HCT116 (cell line): ENCODE data around the gene KLHL5. TPM values are rescaled to one million over a fixed set of nuclear protein-coding genes. Genes with fewer than 3 reads are reported as not detected.
A peak's percentile ranks its signal among the peaks of the same experiment; 100 is the strongest.

Source experiments
- ATAC-seq: fragments of 200-7000 bp; cut with Tn5 transposase; 2 replicates; pipeline ENCODE4 v1.9.1; 2020; ENCODE audit warnings: mild to moderate bottlenecking, moderate library complexity
- BruUV-seq: library from RNA; stranded (reverse); fragments of 400-500 nt; replicated peaks from 2 replicates; lab custom pipeline; 2021; lab: Mats Ljungman, UMichigan
- CTCF ChIA-PET: fragments of 300-600 bp; sonication (Branson Sonifier 250); formaldehyde crosslinking; loops from one replicate; lab custom pipeline; 2021; ENCODE audit warnings: antibody characterized with exemption; lab: Charles Lee
- POLR2A ChIA-PET: fragments of 300-600, 350-600 bp; sonication (Branson Sonifier 250); formaldehyde crosslinking; loops from one replicate; lab custom pipeline; 2021; ENCODE audit warnings: antibody characterized with exemption; lab: Charles Lee
- RAD21 ChIA-PET, 2 experiments: fragments of 300-600 bp; sonication (Branson Sonifier 250); formaldehyde crosslinking; loops; one replicate each; lab custom pipeline; 2023; ENCODE audit warnings: low total read pairs in 2 of 2; ENCODE audit not compliant: uncharacterized antibody in 2 of 2, unreplicated experiment in 2 of 2, low non-redundant PET in 1 of 2; lab: Charles Lee
- DNase-seq: peaks from one replicate; pipeline ENCODE4 v3.0.0-alpha.2; 2010; ENCODE audit warnings: low read depth, low spot score
- H2AFZ ChIP-seq: fragments of 200-600 bp; shearing (Covaris generic), sonication (generic); 2 replicates; pipeline ENCODE4 v1.6.1; 2017; ENCODE audit warnings: low read depth, mixed run types, mixed read lengths, antibody characterized with exemption, low read length; ENCODE audit not compliant: poor library complexity, severe bottlenecking
- H3K27ac ChIP-seq: 2 replicates; pipeline ENCODE4 v1.5.1; 2012; ENCODE audit warnings: low read depth, low read length
- H3K27me3 ChIP-seq: fragments of 200-600 bp; sonication (generic); 2 replicates; pipeline ENCODE4 v1.6.1; 2016; ENCODE audit warnings: mixed run types, low read length, mixed read lengths; ENCODE audit not compliant: insufficient read depth
- H3K36me3 ChIP-seq, 2 experiments: fragments of 200-500 bp in 1 of 2; fragments of 200-600 bp in 1 of 2; sonication (Bioruptor generic) in 1 of 2; sonication (generic) in 1 of 2; 2 replicates each; pipeline versions ENCODE4 v1.5.1 to v1.6.1; 2014 to 2016; ENCODE audit warnings: low read length in 2 of 2, inconsistent platforms in 1 of 2, mixed read lengths in 1 of 2, mixed run types in 1 of 2; ENCODE audit not compliant: insufficient read depth in 2 of 2, control insufficient read depth in 1 of 2
- H3K4me1 ChIP-seq, 2 experiments: fragments of 200-600 bp in 1 of 2; sonication (generic) in 1 of 2; 2 replicates each; pipeline versions ENCODE4 v1.5.1 to v1.6.1; 2012 to 2017; ENCODE audit warnings: low read length in 2 of 2, inconsistent platforms in 1 of 2, mild to moderate bottlenecking in 1 of 2, mixed read lengths in 1 of 2, mixed run types in 1 of 2, moderate library complexity in 1 of 2; ENCODE audit not compliant: insufficient read depth in 2 of 2, control insufficient read depth in 1 of 2
- H3K4me2 ChIP-seq: fragments of 200-600 bp; sonication (generic); 2 replicates; pipeline ENCODE4 v1.6.1; 2017; ENCODE audit warnings: mixed run types, low read length, mixed read lengths
- H3K4me3 ChIP-seq, 2 experiments: fragments of 200-600 bp in 1 of 2; sonication (generic) in 1 of 2; replicated peaks in 1 of 2; 2 replicates each; pipeline ENCODE4 v1.5.1; 2011 to 2016; ENCODE audit warnings: low read length in 2 of 2, control low read depth in 1 of 2, low read depth in 1 of 2, mild to moderate bottlenecking in 1 of 2, mixed read lengths in 1 of 2, mixed run types in 1 of 2
- H3K79me2 ChIP-seq: fragments of 200-600 bp; sonication (generic); 2 replicates; pipeline ENCODE4 v1.6.1; 2017; ENCODE audit warnings: mild to moderate bottlenecking, mixed run types, low read length, moderate library complexity, mixed read lengths; ENCODE audit not compliant: insufficient read depth
- H3K9ac ChIP-seq: fragments of 200-600 bp; sonication (generic); 2 replicates; pipeline ENCODE4 v1.6.1; 2016; ENCODE audit warnings: low read length, mixed read lengths
- H3K9me2 ChIP-seq: fragments of 200-600 bp; sonication (generic), shearing (Covaris generic); 2 replicates; pipeline ENCODE4 v1.6.1; 2017; ENCODE audit warnings: mixed run types, mild to moderate bottlenecking, moderate library complexity; ENCODE audit not compliant: insufficient read depth
- H3K9me3 ChIP-seq, 2 experiments: fragments of 200-500 bp in 1 of 2; fragments of 200-600 bp in 1 of 2; sonication (Bioruptor generic) in 1 of 2; sonication (generic) in 1 of 2; 2 replicates each; pipeline ENCODE4 v1.6.1; 2014 to 2017; ENCODE audit warnings: low read length in 2 of 2, mixed read lengths in 2 of 2, inconsistent platforms in 1 of 2, low read depth in 1 of 2, mild to moderate bottlenecking in 1 of 2, mixed run types in 1 of 2, moderate library complexity in 1 of 2; ENCODE audit not compliant: control insufficient read depth in 1 of 2, insufficient read depth in 1 of 2
- H4K20me1 ChIP-seq: fragments of 200-600 bp; sonication (generic), shearing (Covaris generic); 2 replicates; pipeline ENCODE4 v1.6.1; 2017; ENCODE audit warnings: mixed run types, mild to moderate bottlenecking, moderate library complexity; ENCODE audit not compliant: insufficient read depth
- FOSL1 ChIP-seq: IDR thresholded peaks from 2 replicates; pipeline ENCODE4 v1.6.1; 2012; ENCODE audit warnings: low read depth
- RAD21 ChIP-seq: IDR thresholded peaks from 2 replicates; pipeline ENCODE4 v1.6.1; 2012; ENCODE audit warnings: low read depth, mild to moderate bottlenecking
- SP1 ChIP-seq: IDR thresholded peaks from 2 replicates; pipeline ENCODE4 v1.6.1; 2012; ENCODE audit warnings: low read depth
- SRF ChIP-seq: IDR thresholded peaks from 2 replicates; pipeline ENCODE4 v1.6.1; 2012; ENCODE audit warnings: low read depth
- TCF7L2 ChIP-seq: IDR thresholded peaks from 2 replicates; pipeline ENCODE4 v1.7.0; 2011; ENCODE audit warnings: borderline replicate concordance, inconsistent platforms; ENCODE audit not compliant: insufficient read depth, insufficient read length; ENCODE audit errors: extremely low read depth
- intact Hi-C: fragments of 100-400 bp; cut with micrococcal nuclease; formaldehyde crosslinking; loops from 2 replicates; pipeline ENCODE4 v1.10.0; 2022
- total RNA-seq: library from RNA; stranded (reverse); gene quantifications from one replicate; pipeline ENCODE4 v1.2.1, GENCODE V29; 2021; ENCODE audit not compliant: unreplicated experiment
- TF ChIP-seq, protein P1 (sequence below), 3 experiments: fragments of 200-600 bp in 1 of 3; sonication (generic) in 1 of 3; IDR thresholded peaks in 2 of 3; conservative IDR thresholded peaks in 1 of 3; 2 replicates each; pipeline ENCODE4 v1.5.1; 2012 to 2017; ENCODE audit warnings: low read depth in 2 of 3, low read length in 2 of 3, antibody characterized with exemption in 1 of 3, borderline replicate concordance in 1 of 3, control low read depth in 1 of 3, mild to moderate bottlenecking in 1 of 3, mixed read lengths in 1 of 3, mixed run types in 1 of 3, moderate library complexity in 1 of 3; ENCODE audit not compliant: insufficient read depth in 1 of 3

Gene KLHL5
- total RNA-seq, 1 experiment from 2014 or later, result 20.8 TPM

DNA sequence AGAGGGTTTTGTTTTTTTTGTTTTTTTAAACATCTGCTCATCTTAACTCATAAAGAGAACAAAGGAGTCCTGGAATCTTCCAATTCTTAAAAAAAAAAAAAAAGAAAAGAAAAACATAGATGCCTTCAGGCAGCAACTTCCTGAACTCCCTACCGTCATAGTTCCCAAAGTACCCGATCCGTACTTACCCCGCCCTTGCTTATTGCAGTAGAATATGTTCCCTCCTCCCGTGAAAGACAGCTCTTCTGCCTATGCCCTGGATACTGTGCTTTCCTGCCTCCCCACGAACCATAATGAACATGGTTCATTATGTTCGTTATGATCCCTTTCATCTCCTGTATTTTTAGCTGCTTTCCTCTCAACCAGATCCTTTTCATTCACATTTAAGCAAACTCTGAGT is 40.3 kb downstream of the KLHL5 start:
- ChIA-PET CTCF (no interaction called here), POLR2A (no interaction called here), RAD21 (no interaction called here)
- H3K36me3 ChIP-seq, result no peaks in the 10 kb centered on the region
- H3K9me2 ChIP-seq, result no peaks in the 10 kb centered on the region
- TF ChIP-seq RAD21 (no peak), TCF7L2 (no peak), FOSL1 (no peak), SP1 (no peak)
- H3K4me3 ChIP-seq, result no peak overlapping the region
- DNase-seq (no peak), ATAC-seq (no peak)
- H3K4me2 ChIP-seq, result no peak overlapping the region
- H3K27ac ChIP-seq, result no peak overlapping the region
- H4K20me1 ChIP-seq, result no peaks in the 10 kb centered on the region
- H3K9ac ChIP-seq, result no peak overlapping the region
- H3K27me3 ChIP-seq, result no peaks in the 10 kb centered on the region
- H3K9me3 ChIP-seq, result no peaks in the 10 kb centered on the region
- no peak overlapping the region for H2AFZ ChIP-seq
- intact Hi-C loops, result no loop called here
- H3K4me1 ChIP-seq, result no peaks in the 10 kb centered on the region
- BruUV-seq, result no TSS peak
- no peaks in the 10 kb centered on the region for H3K79me2 ChIP-seq

DNA sequence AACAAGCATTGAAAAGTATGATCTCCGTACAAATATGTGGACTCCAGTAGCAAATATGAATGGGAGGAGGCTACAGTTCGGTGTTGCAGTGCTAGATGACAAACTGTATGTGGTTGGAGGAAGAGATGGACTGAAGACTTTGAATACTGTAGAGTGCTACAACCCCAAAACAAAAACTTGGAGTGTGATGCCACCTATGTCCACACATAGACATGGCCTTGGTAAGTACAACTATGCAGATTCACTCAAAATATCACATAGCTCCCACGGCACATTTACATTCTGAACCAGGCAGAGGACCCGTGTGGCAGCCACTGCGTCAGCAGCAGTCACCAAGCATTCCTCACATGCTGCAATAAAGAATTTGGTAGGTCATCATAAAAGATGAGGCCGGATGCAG is 41.3 kb downstream of the KLHL5 start:
- 0 out of 2 replicates have a peak, but pooled peaks have one; percentile 34 for ATAC-seq
- H3K27ac ChIP-seq, result no peak overlapping the region
- no peaks in the 10 kb centered on the region for H3K36me3 ChIP-seq
- no peaks in the 10 kb centered on the region for H3K27me3 ChIP-seq
- BruUV-seq, result no TSS peak
- RAD21 ChIA-PET, result no interaction called here
- no peak overlapping the region for H3K4me3 ChIP-seq
- no peaks in the 10 kb centered on the region for H3K4me1 ChIP-seq
- H3K9me2 ChIP-seq, result no peaks in the 10 kb centered on the region
- CTCF ChIA-PET, result no interaction called here
- intact Hi-C loops, result no loop called here
- H2AFZ ChIP-seq, result no peak overlapping the region
- H3K79me2 ChIP-seq, result no peaks in the 10 kb centered on the region
- POLR2A ChIA-PET, result no interaction called here
- DNase-seq, result no peak
- peak; percentile 22; the same call in 1 of the 2 replicates for TF ChIP-seq RAD21
- no peak for TF ChIP-seq SRF
- TF ChIP-seq, protein P1, sequence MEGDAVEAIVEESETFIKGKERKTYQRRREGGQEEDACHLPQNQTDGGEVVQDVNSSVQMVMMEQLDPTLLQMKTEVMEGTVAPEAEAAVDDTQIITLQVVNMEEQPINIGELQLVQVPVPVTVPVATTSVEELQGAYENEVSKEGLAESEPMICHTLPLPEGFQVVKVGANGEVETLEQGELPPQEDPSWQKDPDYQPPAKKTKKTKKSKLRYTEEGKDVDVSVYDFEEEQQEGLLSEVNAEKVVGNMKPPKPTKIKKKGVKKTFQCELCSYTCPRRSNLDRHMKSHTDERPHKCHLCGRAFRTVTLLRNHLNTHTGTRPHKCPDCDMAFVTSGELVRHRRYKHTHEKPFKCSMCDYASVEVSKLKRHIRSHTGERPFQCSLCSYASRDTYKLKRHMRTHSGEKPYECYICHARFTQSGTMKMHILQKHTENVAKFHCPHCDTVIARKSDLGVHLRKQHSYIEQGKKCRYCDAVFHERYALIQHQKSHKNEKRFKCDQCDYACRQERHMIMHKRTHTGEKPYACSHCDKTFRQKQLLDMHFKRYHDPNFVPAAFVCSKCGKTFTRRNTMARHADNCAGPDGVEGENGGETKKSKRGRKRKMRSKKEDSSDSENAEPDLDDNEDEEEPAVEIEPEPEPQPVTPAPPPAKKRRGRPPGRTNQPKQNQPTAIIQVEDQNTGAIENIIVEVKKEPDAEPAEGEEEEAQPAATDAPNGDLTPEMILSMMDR (IDR thresholded peaks at IDR 0.05 in 2 of 3, conservative IDR thresholded peaks at IDR 0.05 in 1 of 3; ENCODE audit: borderline replicate concordance in 1 of 3, insufficient read depth in 1 of 3, low read depth in 2 of 3, low read length in 2 of 3), result 0 out of 6 replicates have a peak, but pooled peaks of 1 of the 3 experiments have one; percentile 6
- TF ChIP-seq, all 23 proteins: peak for 2
- no peaks in the 10 kb centered on the region for H3K9me3 ChIP-seq
- no peaks in the 10 kb centered on the region for H4K20me1 ChIP-seq
- H3K9ac ChIP-seq, result no peak overlapping the region
- no peak overlapping the region for H3K4me2 ChIP-seq
